Activated CD4-positive, CD25-positive, alpha-beta regulatory T cell treated with anti-CD3 and anti-CD28 coated beads, Interleukin-2, amount 50 U/mL, for 24 hours (primary cell): ENCODE data around the gene C17orf50.

Experiments
- ATAC-seq, 2 donors: fragments of 150-1000 bp; cut with Tn5 transposase; one replicate each; pipeline ENCODE4 v1.10.0; 2021; ENCODE audit warnings: mild to moderate bottlenecking in 1 of 2, moderate library complexity in 1 of 2

Gene C17orf50

DNA sequence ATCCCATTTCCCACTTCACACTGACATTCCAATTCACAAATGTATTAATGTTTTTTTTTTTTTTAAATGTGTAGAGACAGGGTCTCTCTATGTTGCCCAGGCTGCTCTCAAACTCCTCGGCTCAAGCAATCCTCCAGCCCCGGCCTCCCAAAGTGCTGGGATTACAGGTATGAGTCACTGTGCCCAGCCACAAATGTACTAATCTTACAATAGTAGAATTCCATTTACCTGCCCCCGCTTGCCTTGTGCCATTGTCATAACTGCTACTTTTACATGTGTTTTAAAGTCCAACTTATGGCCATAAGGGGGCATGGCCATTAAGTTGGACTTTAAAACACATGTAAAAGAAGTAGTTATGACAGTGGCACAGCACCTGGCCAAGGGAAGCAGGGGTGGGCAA, 30.2 kb downstream of the C17orf50 start:
- no peak for ATAC-seq

DNA sequence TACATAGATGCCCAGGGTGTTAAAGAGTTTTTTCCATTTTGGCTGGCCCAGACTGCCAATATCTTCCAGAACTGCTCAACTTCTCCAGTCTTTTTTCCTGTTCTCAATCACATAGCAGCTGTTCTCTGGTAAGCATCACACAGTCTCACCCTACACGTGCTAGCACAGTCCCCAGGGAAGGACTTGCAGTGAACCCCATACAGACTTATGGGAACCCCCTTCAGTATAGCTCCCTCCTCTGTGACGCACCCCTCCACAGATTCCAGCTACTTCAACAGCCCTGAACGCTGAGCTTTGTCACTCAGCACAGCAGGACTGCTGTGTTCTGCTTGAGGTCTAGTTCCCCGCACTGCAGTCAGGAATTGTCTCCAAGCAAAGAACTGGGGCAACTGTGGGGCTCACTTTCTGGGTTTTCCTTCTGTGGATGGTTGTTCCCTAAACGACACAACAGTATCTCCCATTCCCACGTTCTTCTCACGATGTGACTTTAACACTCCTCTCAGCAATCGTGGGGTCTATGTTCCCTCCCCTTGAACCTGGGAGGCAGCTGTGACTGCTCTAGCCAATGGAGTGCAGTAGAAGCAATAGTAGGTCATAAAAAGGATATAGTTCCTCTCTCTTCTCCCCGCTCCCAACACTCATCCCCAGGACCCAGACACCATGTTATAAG, 31.1 kb downstream of the C17orf50 start:
- ATAC-seq: no peak

DNA sequence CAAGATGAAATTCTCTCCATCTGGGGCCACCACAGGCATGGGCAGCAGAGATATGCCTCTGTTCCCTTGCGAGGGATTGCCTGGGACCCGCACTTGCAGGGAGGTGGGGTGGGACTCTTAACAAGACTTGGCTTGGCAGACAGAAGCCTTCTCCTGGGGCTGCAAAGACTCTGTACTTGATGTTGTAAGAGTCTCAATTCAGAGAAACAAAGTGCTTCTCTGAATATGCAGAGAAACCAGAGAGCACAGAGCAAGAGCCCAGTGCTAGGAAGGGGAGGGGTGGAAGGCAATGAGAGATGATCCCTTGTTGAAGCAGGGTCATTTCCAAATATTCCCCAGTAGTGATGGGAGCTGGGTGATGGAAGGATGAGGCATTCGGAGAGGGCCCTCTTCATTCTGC, 32.6 kb downstream of the C17orf50 start:
- no peak for ATAC-seq

DNA sequence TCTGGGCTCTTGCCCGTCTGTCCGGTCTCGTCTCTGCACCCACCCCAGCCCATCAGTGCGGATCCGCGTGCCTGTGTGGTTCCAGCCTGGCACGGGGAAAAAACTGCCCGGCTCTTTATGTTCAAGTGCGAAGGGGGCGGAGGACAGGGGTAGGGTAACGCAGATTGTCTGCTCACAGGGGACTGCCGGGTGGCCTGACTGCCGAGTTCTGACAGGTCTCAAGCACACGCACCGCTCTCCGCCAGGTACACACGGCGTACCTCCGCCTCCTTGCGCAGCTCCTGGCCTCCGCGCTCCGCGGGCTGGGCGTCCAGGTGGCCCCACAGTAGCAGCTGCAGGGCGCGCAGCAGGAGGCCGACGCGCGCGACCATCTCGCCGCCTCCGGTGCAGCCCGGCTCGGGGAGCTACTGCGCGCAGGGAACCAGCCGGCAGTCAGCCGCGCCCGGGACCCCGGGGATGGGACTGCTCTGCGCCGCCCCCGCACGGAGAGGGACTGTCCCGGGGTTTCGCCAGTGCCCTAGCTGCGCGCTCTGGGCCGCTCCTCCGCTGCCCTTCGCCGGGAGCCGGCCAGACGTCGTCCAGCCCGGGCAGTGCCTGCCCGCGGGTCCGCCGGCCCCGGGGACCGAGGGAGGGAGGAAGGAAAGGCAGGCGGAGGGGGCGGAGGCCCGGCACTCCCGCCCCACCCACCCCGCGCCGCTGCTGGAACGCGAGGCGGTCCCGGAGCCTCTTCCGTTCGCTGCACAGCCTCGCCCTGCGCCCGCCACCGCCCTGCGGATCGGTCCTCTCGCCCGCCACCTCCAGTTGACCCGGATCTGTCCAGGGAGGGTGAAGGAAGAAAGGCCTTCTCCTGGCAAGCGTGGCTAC, 34.6 kb downstream of the C17orf50 start, which contains the start of gene MMP28:
TSS of gene MMP28 (minus strand) at position 635 of the 864 bp plus-strand sequence. CDS start at position 371, 264 bp downstream.
- ATAC-seq: peak; percentile 74 to 76

DNA sequence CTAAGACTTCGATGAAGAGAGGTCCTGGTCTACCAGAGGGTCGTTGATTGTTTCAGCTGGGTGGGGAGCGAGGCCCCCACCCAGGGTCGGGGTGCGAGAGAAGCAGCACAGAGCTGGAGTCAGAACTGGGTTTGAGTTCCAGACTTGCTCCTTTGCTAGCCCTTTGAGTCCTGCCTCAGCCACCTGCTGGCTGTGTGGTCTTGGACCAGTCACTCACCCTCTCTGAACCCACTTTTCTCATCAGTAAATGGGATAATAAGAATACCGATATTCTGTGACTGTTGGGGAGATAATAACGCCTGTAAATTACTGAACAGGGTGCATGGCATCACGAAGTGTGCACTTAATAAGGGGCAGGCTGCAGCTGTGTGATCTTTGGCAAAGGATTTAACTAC, 35.2 kb downstream of the C17orf50 start:
- no peak for ATAC-seq

DNA sequence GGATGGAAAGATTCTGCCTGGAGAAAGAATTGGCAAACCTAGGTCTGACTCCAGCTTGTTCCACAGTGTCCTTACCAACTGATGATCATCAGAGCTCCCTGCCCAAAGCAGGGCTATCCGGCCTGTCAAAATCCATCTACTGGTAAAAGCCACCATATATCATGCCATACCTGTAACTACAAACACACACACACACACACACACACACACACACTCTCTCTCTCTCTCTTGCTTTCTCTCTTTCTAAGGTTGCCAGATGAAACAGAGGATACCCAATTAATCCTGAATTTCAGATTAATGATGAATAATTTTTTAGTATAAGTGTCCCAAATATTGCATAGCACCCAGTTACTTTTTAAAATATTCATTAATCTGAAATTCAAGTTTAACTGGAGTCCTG, 36.3 kb downstream of the C17orf50 start:
- no peak for ATAC-seq

DNA sequence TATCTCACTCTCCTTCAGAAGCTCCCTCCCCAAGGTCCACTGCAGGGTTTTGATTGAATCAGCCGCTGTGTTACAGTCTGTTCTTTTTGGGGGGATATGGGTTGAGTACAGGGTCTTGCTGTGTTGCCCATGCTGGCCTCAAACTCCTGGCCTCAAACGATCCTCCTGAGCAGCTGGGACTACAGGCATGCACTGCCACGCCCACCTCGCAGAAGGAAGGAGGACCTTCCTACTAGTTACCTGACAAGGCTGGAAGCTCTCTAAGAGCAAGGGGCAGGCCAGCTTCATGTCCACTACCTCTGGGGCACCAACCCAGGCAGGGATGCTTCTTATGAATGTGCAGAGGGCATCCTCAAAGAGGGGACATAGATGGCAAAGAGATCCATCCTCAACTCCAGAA, 36.7 kb downstream of the C17orf50 start:
- ATAC-seq: no peak

DNA sequence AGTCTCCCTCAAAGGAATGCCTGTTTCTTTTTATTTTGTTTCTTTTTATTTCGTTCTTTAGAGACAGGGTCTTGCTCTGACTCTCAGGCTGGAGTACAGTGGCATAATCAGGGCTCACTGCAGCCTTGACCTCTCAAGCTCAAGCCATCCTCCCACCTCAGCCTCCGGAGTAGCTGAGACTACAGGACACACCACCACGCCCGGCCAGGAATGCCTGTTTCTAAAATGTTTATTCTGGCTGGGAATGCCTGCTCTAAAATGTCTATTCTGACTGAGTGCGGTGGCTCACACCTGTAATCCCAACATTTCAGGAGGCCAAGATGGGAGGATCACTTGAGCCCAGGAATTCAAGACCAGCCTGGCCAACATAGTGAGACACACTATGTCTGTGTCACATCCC, 37.2 kb downstream of the C17orf50 start:
- no peak for ATAC-seq

DNA sequence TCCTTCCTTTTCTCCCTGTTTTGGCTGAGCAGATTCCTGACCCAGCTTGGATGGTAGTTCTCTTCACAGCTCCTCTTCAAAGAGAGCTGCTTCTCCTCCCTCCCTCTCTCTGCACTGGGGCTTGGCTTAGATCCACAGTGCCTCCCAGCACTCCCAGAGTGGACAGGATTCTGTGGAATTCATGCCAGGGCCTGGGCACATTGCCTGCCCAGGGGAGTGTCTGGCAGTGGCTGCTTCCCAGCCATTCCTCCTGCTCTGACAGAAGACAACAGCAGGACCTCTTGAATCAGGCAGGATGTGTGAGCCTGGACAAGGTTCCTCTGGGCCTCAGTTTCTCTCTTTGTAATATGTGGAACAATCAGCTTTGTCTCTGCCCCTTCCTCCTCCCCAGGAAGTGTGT, 39.3 kb downstream of the C17orf50 start:
- ATAC-seq: no peak

DNA sequence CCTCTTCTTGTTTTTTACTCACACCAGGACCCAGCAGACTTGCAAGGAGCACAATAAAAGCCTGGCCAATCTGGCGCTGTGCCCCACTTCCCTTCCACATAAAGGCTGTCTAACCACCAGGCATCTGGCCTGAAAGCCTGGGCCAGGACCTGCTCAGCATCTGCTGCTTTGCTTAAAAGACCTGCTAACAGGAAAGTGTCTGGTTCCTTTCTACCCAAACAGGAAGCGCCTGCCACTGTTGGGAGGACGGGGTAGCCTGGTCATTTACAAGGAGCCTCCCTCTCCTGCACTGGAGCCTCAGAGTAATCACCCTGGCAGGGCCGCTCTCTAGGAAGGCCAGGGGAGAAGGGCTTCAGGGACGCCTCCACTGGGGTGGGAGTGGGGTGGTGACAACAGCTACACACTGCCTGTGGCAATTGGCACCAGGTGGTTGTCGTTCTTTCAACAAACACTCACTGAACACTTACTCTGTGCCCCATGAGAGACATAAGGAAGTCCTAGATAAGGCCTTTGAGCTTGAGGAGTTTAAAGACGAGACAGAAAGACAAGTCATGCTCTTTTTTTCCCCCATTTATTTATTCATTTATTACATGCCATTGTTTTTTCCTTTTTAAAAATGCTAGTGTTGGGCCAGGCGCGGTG, 41.0 kb downstream of the C17orf50 start:
- ATAC-seq: no peak

DNA sequence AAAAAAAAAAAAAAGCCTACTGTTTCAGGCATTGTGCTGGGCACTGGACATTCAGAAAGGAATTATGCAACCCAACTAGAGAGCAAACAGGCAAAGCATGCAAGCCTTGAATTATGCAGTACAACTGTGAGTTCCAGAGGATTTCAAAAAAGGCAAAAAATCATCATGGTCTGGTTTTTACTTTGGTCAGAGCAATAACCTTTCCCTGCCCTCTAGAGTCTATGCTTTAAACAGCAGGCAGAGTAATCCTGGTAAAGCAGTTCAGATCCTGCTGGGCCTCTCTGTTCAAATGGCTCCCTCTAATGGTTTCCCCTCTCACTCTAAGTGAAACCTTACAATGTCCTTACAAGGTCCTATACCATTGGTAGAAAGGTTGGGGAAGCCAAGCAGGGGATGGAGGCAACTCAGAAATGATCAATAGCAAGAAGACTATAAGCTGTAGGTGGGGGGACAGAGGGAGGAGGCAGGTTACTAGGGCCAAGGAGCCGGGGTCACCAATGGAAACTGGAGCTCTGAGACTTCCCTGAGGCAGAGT, 44.0 kb downstream of the C17orf50 start:
- ATAC-seq: peak; percentile 22 to 25

DNA sequence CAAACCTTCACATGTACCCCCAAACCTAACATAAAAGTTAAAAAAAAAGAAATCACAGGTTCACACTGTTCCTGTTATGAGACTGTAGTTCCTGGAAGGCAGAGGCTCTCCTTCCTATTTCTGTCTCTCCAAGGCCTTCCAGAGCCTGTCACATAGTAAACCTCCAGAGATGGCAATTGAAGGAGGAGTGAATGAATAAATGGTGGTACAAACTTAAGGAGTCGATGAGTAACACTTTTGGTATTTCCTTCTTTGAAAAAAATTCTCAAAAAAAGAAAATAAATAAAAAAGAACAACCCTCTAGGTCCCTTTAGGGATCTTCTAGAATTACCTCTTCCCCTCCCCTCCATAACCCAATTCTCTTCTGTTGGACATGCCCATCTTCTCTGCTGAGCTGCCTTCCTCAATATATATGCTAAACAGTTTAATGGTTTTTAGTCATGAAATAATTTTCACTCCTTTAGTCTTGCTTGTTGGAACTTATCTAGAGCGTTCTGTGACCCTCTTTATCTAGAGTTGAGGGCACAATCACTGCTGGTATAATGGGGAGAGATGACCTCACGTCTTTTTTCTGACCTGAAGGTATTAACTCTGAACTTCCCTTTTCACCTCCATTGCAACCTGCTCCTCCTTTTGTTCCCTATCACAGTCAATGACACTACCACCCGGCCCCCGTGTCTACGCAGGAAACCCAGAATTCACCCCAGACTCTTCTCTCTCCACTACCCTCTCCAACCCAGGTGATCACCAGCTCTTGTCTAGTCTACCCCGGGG, 46.9 kb downstream of the C17orf50 start:
- no peak for ATAC-seq

DNA sequence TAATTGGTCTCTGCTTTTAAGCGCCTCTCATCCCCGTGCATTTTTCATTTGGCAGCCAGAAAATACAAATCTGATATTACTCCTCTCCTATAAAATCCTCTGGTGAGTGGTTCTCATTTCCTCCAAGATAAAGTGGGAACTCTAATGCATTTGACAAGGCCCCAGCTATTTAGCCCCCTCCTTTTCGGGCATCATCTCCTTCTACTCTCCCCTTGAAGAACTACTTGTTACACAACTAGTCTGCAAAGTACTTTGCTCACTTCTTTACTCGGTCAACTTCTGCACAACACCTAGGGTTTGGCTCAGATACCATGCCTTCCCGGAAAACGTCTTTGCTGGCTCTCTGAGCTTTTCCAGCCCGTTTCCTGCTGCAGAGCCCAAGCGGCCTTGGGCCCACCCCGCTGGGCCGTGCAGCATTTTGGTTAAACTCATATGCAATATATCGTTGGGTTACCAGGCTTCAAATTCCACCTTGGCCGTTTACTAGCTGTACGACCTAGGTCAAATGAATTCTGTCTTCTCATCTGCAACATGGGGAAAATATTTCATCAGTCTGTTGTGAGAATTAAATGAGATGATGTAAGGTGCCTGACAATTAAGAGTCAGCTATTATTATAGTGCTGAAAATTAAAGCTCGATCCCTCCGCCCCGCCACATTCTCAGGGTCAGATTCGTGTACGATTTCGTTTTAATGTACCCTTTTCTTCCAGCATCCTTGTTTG, 47.7 kb downstream of the C17orf50 start:
- no peak for ATAC-seq

DNA sequence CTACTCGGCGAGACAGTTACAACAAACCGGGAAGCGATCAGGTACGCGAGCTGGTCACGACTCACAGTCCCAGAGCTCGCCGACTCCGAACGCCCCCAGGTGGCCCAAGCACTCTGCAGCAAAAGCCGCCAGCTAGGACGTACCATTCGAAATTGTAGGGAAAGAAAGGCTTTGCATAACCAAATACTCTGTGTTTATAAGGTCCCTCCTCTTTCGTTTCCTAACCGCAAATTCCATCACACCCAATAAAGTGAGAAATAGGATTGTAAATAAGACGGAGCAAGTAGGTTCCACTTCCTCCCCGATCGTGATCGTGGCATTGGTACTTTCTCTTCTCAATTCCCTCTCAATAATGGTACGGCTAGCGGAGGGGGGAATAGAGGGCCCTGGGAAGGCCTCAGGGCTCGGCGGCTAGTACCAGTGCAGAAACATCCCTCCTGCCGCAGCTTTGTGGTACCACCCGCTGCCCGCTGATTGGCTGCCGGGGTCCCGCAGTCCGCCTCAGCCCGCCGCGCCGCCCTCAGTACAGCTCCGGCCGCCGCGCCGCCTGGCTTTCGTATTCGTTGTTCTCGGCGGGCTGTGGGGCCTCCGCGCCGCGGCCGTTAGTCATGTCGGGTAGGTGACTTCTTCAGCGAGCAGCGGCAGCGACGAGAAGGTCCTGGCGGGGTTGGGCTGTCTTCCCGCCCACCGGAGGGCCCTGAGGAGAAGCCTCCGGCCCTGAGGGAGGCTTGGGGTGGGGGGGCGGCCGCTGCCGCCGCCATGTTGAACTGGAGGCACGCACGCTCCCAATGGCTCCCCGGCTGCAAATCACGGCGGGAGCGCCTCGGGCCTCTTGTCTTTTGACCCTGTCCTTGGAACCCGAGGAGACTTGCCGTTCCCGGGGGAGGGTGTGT, 48.5 kb downstream of the C17orf50 start, which contains the start of gene TAF15:
TSS of gene TAF15 (plus strand) at position 523 of the 893 bp plus-strand sequence. CDS start at position 609, 86 bp downstream.
- peak; percentile 94 to 96 for ATAC-seq

DNA sequence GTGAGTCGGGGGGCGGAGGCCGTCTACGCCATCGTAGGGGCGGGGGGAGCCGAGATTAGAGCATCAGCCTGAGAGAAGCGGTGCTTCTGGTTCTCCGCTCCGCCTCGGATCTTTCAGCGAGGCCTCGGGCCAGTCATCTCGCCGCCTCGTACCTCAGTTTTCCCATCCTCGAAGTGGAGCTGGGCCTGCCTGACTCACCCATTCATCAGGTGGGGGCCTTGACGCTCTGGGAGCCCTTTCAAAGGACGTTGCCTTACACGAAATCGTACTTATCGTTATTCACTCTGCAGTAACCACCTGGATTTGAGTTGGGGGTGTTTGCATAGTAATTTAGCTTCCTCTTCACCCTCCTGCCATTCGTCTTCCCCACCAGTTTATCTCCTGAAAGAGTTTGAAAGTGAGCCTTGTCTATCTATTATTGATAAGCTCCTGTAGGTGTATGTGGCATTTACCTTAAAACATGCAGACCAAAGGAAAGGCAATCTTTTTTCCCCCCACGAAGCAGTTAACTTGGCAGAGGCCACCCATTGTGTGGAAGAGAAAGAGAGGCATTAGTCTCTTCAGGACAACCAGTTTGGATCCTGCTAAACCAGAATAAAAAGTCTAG, 49.3 kb downstream of the C17orf50 start:
- ATAC-seq: peak; percentile 3 to 6

DNA sequence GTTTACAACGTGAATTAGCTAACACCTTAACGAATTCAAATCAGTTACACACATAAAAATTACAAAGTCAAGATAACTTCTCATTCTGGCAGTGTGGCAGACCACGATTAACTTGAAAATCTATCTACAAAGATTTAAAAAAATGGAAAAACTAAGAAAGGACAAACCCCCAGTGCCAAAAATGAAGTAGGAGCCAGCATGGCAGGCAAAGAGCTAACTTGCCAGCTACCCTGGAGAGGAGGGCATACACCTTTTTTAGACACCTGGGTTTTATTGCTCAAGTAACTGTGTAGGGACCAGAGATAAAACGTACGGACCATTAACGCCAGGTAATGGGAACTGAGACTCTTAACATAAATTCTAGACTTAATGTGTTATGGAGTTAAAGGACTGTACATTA, 51.1 kb downstream of the C17orf50 start:
- no peak for ATAC-seq

DNA sequence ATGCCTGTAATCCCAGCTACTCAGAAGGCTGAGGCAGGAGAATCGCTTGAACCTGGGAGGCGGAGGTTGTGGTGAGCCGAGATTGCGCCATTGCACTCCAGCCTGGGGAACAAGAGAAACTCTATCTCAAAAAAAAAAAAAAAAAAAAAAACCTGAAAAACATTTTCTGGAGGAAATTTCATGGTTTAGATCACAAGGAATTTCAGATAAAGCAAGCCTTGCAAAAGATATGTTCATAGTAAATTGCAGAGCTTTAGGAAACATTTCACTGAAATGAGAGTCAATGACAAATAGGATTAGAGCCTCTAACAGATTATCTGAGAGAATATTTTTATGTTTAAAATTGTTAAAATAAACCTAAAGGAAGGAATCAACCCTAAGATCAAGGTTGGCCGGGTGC, 51.8 kb downstream of the C17orf50 start:
- ATAC-seq: no peak
